RWPE1 (cell line): ENCODE measurements around the gene STON2.
"Not testable (repeated sequence)": the region's sequence is repeated elsewhere in the genome, so short reads cannot be mapped to it uniquely, and the experiment has no call there.

ENCODE experiments used
- CTCF ChIA-PET: fragments of 350-600 bp; sonication (Branson Sonifier 250); formaldehyde crosslinking; extraction: SDS; loops from one replicate; lab custom pipeline; 2021; lab: Yijun Ruan, JAX
- POLR2A ChIA-PET: fragments of 400-600 bp; formaldehyde crosslinking; extraction: SDS; loops from one replicate; lab custom pipeline; 2020; ENCODE audit warnings: antibody characterized with exemption; ENCODE audit not compliant: low non-redundant PET; lab: Yijun Ruan, JAX
- DNase-seq: peaks from one replicate; pipeline ENCODE4 v3.0.0; 2012; ENCODE audit warnings: low spot score
- H3K27ac ChIP-seq: fragments of 450-650 bp; 2 replicates; pipeline ENCODE4 v1.5.1; 2017
- CTCF ChIP-seq: fragments of 450-650 bp; conservative IDR thresholded peaks from 2 replicates; pipeline ENCODE4 v1.5.1; 2017; ENCODE audit warnings: low read depth, mild to moderate bottlenecking

STON2 gene

GRCh38 chr14:81236138-81236537 is 164.0 kb downstream of the STON2 start:
- TF ChIP-seq CTCF = no peak
- no peak for DNase-seq
- POLR2A ChIA-PET = no interaction called here
- CTCF ChIA-PET = interaction anchor here (0.6 kb wide), 1 partner anchor 67 kb away, joined by 3 read pairs; no protein-coding TSS in a partner anchor
- no peak overlapping the region for H3K27ac ChIP-seq

GRCh38 chr14:81235096-81235495 is 165.0 kb downstream of the STON2 start:
- no peak for DNase-seq
- no peak overlapping the region for H3K27ac ChIP-seq
- CTCF ChIA-PET = no interaction called here
- no peak for TF ChIP-seq CTCF
- POLR2A ChIA-PET = no interaction called here

GRCh38 chr14:81234278-81234677 is 165.8 kb downstream of the STON2 start:
- DNase-seq = peak; percentile 48
- TF ChIP-seq CTCF = no peak
- CTCF ChIA-PET = interaction anchor here (0.6 kb wide), 1 partner anchor 219 kb away, joined by 4 read pairs; no protein-coding TSS in a partner anchor
- no peak overlapping the region for H3K27ac ChIP-seq
- POLR2A ChIA-PET = no interaction called here

GRCh38 chr14:81233615-81234014 is 166.5 kb downstream of the STON2 start:
- POLR2A ChIA-PET = no interaction called here
- no peak for TF ChIP-seq CTCF
- CTCF ChIA-PET = no interaction called here

GRCh38 chr14:81231540-81231939 is 168.6 kb downstream of the STON2 start:
- no peak overlapping the region for H3K27ac ChIP-seq
- no peak for DNase-seq
- TF ChIP-seq CTCF = no peak
- ChIA-PET POLR2A (no interaction called here), CTCF (no interaction called here)

More at GRCh38 chr14:81233615-81234014, 166.5 kb downstream of the STON2 start:
- DNase-seq = no peak
- H3K27ac ChIP-seq = no peak overlapping the region

GRCh38 chr14:81224222-81224621 is 175.9 kb downstream of the STON2 start:
- H3K27ac ChIP-seq = no peak overlapping the region
- ChIA-PET POLR2A (interaction anchor here (0.6 kb wide), 2 partner anchors 147 to 253 kb away, joined by 3 to 4 read pairs; no protein-coding TSS in a partner anchor), CTCF (no interaction called here)
- DNase-seq = no peak
- TF ChIP-seq CTCF = no peak

- POLR2A ChIA-PET, DNase-seq, CTCF ChIA-PET: not testable (repeated sequence)
Observed at GRCh38 chr14:81223788-81224187, 176.3 kb downstream of the STON2 start.

More at GRCh38 chr14:81223788-81224187, 176.3 kb downstream of the STON2 start:
- H3K27ac ChIP-seq = not testable (repeated sequence)
